NCI-H524 treated with DMSO at 0.1 percent for 48 hours (cell line): ENCODE measurements around the gene MAP2K7.
"Not testable (repeated sequence)": the region's sequence is repeated elsewhere in the genome, so short reads cannot be mapped to it uniquely, and the experiment has no call there.

Experiments used
- DNase-seq: peaks from one replicate; lab custom pipeline; 2025; lab: John Stamatoyannopoulos, UW

Gene MAP2K7

GRCh38 chr19:7919610-7920518 lies 16.2 kb downstream of the MAP2K7 start, which contains the start of gene SNAPC2:
SNAPC2 (plus strand) TSS chr19:7920338; CDS start chr19:7920367, 29 bp downstream.
- DNase-seq, result peak; percentile 65

- DNase-seq, result peak; percentile 50
Observed at GRCh38 chr19:7920519-7921301, 17.0 kb downstream of the MAP2K7 start.

GRCh38 chr19:7921302-7921966 lies 17.8 kb downstream of the MAP2K7 start:
- DNase-seq, result no peak

- DNase-seq, result no peak
Observed at GRCh38 chr19:7921967-7922835, 18.5 kb downstream of the MAP2K7 start.

GRCh38 chr19:7922836-7923195 lies 19.1 kb downstream of the MAP2K7 start:
- DNase-seq, result no peak

- no peak for DNase-seq
Observed at GRCh38 chr19:7923295-7924191, 19.9 kb downstream of the MAP2K7 start.

GRCh38 chr19:7924241-7924640 lies 20.6 kb downstream of the MAP2K7 start:
- no peak for DNase-seq

GRCh38 chr19:7924651-7925170 lies 21.0 kb downstream of the MAP2K7 start:
- no peak for DNase-seq

GRCh38 chr19:7925171-7925851 lies 21.6 kb downstream of the MAP2K7 start:
- peak; percentile 26 for DNase-seq

- no peak for DNase-seq
Observed at GRCh38 chr19:7926021-7926726, 22.5 kb downstream of the MAP2K7 start, which contains the start of gene CTXN1. CTXN1 (minus strand) TSS chr19:7926135; CDS start chr19:7925538, 597 bp downstream.

- DNase-seq, result no peak
Observed at GRCh38 chr19:7926727-7927604, 23.3 kb downstream of the MAP2K7 start.

GRCh38 chr19:7927605-7928333 lies 24.1 kb downstream of the MAP2K7 start:
- no peak for DNase-seq

- no peak for DNase-seq
Observed at GRCh38 chr19:7928334-7928706, 24.6 kb downstream of the MAP2K7 start.

- no peak for DNase-seq
Observed at GRCh38 chr19:7928741-7929701, 25.3 kb downstream of the MAP2K7 start.

- DNase-seq, result not testable (repeated sequence)
Observed at GRCh38 chr19:7930030-7930429, 26.4 kb downstream of the MAP2K7 start.

GRCh38 chr19:7930765-7931164 lies 27.1 kb downstream of the MAP2K7 start:
- DNase-seq, result no peak
